HUES64 (cell line): ENCODE measurements around the gene WFDC10A.
"Not testable (repeated sequence)": the region's sequence is repeated elsewhere in the genome, so short reads cannot be mapped to it uniquely, and the experiment has no call there.

Source experiments
- H3K27ac ChIP-seq: 2 replicates; pipeline ENCODE4 v1.7.0; 2013; ENCODE audit warnings: low read depth, low read length, inconsistent platforms
- H3K27me3 ChIP-seq: 2 replicates; pipeline ENCODE4 v1.6.1; 2013; ENCODE audit warnings: mild to moderate bottlenecking, low read length; ENCODE audit not compliant: insufficient read depth
- H3K36me3 ChIP-seq: 2 replicates; pipeline ENCODE4 v1.6.1; 2013; ENCODE audit warnings: mild to moderate bottlenecking, low read length; ENCODE audit not compliant: insufficient read depth
- H3K4me1 ChIP-seq: 2 replicates; pipeline ENCODE4 v1.6.1; 2013; ENCODE audit warnings: mild to moderate bottlenecking, low read length, moderate library complexity; ENCODE audit not compliant: insufficient read depth
- H3K4me3 ChIP-seq: 2 replicates; pipeline ENCODE4 v1.5.1; 2013; ENCODE audit warnings: mild to moderate bottlenecking, low read length, moderate library complexity
- H3K9ac ChIP-seq: 2 replicates; pipeline ENCODE4 v1.6.1; 2013; ENCODE audit warnings: mild to moderate bottlenecking, low read depth, low read length
- H3K9me3 ChIP-seq: 2 replicates; pipeline ENCODE4 v1.6.1; 2013; ENCODE audit warnings: low read depth, low read length; ENCODE audit not compliant: insufficient read depth
- WGBS: fragments of 150-250, 120-280 bp; methylation state at CpG from one replicate; pipeline ENCODE4 v1.1.7; 2013; ENCODE audit warnings: missing lambda C conversion rate; 5-methylcytosine and 5-hydroxymethylcytosine counted together

The WFDC10A gene

GRCh38 chr20:45647441-45648050 is 18.0 kb downstream of the WFDC10A start:
- H3K4me3 ChIP-seq, result no peak overlapping the region
- peaks cover 5% of the 10 kb centered on the region; the same call in 1 of the 2 replicates for H3K4me1 ChIP-seq
- H3K27me3 ChIP-seq, result no peaks in the 10 kb centered on the region
- no peak overlapping the region for H3K27ac ChIP-seq
- WGBS, result 91% methylated on average over 1 of the region's 1 CpG
- H3K9me3 ChIP-seq, result peaks cover 22% of the 10 kb centered on the region
- no peaks in the 10 kb centered on the region for H3K36me3 ChIP-seq
- H3K9ac ChIP-seq, result no peak overlapping the region

DNA sequence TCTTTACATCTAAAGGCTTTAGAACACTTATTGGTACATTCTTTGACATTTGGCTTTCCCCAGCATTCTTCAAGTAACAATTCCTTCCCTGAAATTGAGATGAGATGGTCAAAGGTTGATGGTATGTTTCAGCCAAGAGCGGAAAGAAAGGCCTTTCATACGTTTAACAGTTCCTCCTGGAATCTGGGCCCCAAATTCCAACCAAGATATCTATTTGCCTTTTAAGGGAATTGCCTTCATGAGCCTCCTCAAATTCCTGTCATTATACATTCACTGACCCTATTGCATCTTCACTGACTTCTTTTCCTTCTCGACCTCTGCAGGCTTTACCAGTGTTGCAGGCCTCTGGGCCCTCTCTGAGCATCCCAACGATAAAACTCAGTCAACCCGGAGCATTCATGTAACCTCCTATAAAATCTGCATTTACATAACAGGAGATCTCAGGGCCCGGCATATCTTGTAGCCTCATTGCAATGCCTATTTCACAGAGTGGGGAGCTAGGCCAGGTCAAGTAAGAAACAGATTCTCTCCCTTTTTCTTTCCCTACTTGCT is 19.8 kb downstream of the WFDC10A start:
- H3K27me3 ChIP-seq, result no peaks in the 10 kb centered on the region

GRCh38 chr20:45651726-45652125 is 22.2 kb downstream of the WFDC10A start:
- WGBS, result 88% methylated on average over 7 of the region's 7 CpGs

More for the DNA sequence above, 19.8 kb downstream of the WFDC10A start:
- peak overlapping the region; percentile 32; the same call in 1 of the 2 replicates for H3K27ac ChIP-seq
- no peak overlapping the region for H3K4me3 ChIP-seq
- peaks cover 22% of the 10 kb centered on the region for H3K9me3 ChIP-seq
- H3K9ac ChIP-seq, result no peak overlapping the region
- H3K36me3 ChIP-seq, result no peaks in the 10 kb centered on the region
- 76% methylated on average over 6 of the region's 6 CpGs for WGBS
- H3K4me1 ChIP-seq, result peaks cover 5% of the 10 kb centered on the region; the same call in 1 of the 2 replicates

GRCh38 chr20:45657038-45657437 is 27.5 kb downstream of the WFDC10A start:
- not testable (repeated sequence) for H3K4me1 ChIP-seq, H3K4me3 ChIP-seq, H3K27me3 ChIP-seq, H3K9ac ChIP-seq, H3K36me3 ChIP-seq, H3K9me3 ChIP-seq, H3K27ac ChIP-seq
- WGBS, result no CpG with 5 or more reads among the region's 3 CpGs

More at GRCh38 chr20:45651726-45652125, 22.2 kb downstream of the WFDC10A start:
- not testable (repeated sequence) for H3K27ac ChIP-seq, H3K36me3 ChIP-seq, H3K9ac ChIP-seq, H3K4me3 ChIP-seq, H3K4me1 ChIP-seq, H3K27me3 ChIP-seq
- H3K9me3 ChIP-seq, result peaks cover 21% of the 10 kb centered on the region

GRCh38 chr20:45670139-45670538 is 40.6 kb downstream of the WFDC10A start, which contains the start of gene WFDC11:
TSS of gene WFDC11 (minus strand) at chr20:45670239. CDS start at chr20:45650600, 19,639 bp downstream.
- H3K9me3 ChIP-seq, result 0 out of 2 replicates have a peak, but pooled peaks cover 3% of the 10 kb centered on the region
- H3K27me3 ChIP-seq, result no peaks in the 10 kb centered on the region
- no peak within 1 kb of the TSS for H3K9ac ChIP-seq
- 100% methylated on average over 1 of the region's 1 CpG for WGBS
- no peaks in the 10 kb centered on the region for H3K36me3 ChIP-seq
- H3K27ac ChIP-seq, result no peak within 1 kb of the TSS
- no peaks in the 10 kb centered on the region for H3K4me1 ChIP-seq
- no peak within 1 kb of the TSS for H3K4me3 ChIP-seq

DNA sequence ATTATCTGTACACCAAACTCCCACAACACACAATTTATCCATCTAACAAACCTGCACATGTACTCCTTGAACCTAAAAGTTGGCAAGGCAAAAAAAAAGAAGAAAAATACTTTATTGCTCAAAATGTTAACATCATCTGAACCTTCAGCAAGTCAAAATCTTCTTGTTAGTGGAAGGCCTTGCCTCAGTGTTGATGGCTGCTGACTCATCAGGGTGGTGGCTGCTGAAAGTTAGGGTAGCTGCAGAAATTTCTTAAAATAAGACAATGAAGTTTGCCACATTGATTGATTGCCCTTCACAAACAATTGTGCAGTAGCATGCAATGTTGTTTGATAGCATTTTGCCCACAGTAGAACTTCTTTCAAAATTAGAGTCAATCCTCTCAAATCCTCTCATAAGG is 43.2 kb downstream of the WFDC10A start:
- Histone ChIP-seq H3K36me3 (no peaks in the 10 kb centered on the region), H3K27ac (no peak overlapping the region)

DNA sequence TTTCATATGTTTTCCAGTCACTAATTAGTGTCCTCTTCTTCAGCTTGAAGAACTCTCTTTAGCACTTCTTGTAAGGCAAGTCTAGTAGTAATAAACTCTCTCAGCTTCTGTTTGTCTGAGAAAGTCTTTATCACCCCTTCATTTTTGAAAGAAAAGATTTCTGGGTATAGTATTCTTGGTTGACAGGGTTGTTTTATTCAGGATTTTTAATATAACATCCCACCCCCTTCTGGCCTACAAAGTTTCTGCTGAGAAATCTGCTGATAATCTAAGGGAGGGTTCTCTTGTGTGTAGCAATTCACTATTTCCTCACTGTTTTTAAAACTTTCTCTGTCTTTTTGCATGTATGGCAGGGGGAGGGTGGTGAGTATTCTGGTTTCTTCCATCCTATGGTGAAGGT is 50.1 kb downstream of the WFDC10A start:
- Histone ChIP-seq H3K9me3 (peaks cover 17% of the 10 kb centered on the region), H3K9ac (no peak overlapping the region), H3K36me3 (no peaks in the 10 kb centered on the region), H3K4me1 (no peaks in the 10 kb centered on the region), H3K27me3 (no peaks in the 10 kb centered on the region), H3K27ac (no peak overlapping the region), H3K4me3 (no peak overlapping the region)

More for the DNA sequence above, 43.2 kb downstream of the WFDC10A start:
- Histone ChIP-seq H3K4me1 (no peaks in the 10 kb centered on the region), H3K4me3 (no peak overlapping the region), H3K9ac (no peak overlapping the region), H3K27me3 (no peaks in the 10 kb centered on the region), H3K9me3 (peaks cover 8% of the 10 kb centered on the region; the same call in 1 of the 2 replicates)
